Activated T-helper 1 cell treated with Interleukin-2 at 50 U/mL for 16 hours (primary cell): ENCODE results near the gene NCR3LG1.
"Not testable (repeated sequence)": the region's sequence is repeated elsewhere in the genome, so short reads cannot be mapped to it uniquely, and the experiment has no call there.

Source experiments
- DNase-seq: peaks from one replicate; pipeline ENCODE4 v3.0.0-alpha.2; 2020; ENCODE audit warnings: low read depth

NCR3LG1 gene

GRCh38 chr11:17412488-17413180 lies 61.0 kb downstream of the NCR3LG1 start:
- no peak for DNase-seq

DNA sequence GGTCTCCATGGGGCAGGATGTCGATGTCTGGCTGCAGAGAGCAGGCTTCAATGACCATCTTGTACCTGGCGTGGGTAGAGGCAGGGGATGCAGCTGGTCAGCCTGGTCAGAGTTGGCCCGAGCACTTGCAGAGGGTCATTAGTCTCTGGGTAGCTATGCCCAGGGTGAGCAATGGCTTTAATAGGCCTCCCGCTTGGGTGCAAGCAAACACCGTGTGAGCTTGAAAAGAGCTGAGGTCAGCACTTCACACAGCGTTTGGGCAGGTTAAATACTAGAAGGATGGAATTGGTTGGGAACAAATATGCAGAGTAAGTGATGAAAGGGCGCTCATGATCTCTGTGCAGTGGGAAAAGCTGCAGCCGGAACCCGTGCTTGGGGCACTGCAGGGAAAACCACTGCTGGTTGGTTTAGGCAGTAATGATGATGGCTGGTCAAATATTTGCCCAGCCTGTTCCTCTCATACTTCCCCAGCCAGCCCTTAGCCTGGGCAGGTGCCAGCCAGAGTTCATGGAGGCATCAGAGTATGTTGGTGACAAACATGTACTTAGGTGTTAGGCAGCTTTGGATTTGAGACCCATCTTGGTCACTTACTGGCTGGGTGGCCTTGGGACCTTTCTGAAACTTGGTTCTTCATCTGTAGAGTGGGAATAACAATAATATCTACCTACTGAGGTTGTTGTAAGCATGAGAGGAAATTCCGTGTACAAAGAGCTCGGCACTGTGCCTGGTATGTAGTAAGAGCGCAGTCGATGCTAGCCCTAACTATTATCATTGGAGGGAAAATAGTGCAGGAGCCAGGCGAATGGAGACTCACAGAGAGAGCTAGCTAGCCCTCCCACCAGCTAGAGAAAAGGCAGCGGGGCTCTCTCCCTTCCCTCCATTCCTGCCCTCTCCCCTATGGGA lies 62.1 kb downstream of the NCR3LG1 start:
- no peak for DNase-seq

DNA sequence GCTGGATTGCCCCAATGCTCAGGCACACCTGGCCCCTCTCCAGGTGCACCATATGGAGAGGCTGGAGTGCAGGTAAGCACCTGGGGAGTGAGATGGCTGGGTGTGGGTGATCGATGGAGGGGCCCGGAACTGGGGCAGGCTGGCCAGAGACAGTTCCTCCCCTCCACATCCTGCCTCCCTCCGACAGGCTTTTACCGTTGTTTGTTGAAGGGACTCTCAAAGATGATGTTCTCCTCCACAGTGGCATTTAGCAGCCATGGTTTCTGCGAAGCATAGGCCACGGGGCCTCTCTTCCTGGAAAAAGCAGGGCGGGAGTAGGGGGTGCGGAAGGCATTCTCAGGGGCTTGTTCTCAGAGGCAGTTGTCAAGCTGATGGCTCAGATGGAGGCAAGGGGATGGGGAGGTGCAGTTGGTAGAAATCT lies 62.7 kb downstream of the NCR3LG1 start:
- DNase-seq, result no peak

DNA sequence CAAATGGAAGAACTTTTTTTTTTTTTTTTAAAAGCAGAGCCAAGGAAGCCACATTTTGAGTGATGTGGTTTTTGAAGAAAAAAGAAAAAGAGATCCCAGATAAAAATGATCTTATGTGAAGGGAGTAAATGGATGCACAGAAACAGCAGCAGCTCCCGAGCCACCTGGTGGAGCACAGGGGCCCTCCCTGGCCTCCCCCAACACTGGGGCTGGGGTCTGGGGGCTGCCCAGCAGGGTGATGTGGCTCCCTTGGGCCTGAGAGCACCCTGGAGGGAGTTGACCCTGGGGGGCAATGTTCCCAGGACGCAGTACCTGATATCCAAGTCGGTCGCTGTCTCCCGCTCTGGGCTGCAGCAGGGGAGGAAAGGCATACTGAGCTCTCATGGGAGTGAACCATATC lies 63.4 kb downstream of the NCR3LG1 start:
- DNase-seq, result no peak

DNA sequence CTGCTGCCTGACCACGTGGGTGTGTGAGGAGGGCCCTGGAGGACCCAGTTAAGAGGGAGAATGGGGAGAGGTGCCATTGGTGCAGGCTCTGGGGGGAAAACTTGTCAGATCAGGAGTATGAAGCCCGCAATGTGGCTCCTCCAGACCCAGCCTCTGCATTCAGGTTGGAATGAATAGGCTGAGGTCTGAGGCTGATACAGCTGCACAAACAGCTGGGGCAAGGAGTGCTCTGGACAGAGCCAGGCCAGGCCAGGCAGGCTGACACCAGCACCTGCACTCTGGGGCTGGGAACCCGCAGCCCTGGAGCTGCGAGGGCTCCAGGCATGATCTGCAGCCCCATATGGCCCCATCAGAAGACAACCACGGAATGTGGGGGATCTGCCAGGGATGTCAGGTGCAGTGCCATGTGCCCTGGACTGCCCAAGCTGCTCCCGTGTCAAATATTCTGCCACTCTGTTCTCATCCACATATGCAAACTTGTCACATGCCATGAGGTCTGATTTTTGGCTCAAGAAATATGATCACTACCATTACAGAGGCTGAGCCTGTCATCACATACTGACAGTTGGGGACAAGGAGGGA lies 64.0 kb downstream of the NCR3LG1 start:
- DNase-seq, result no peak

DNA sequence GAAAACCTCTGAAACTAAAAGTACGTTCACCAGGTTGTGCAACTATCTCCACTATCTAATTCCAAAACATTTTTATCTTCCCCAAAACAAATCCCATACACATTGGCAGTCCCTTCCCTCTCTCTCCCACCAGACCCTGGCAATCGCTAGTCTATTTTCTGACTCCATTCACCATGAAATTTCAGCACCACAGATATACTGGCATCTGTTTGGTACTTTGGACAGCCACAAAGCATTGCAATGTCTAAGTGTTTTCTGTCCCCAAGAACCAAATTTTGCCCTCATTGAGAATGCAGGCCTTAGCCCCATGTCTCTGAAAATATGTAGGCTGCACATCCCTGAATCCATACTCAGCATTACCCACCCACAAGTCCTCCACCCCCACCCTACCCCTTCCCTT lies 64.9 kb downstream of the NCR3LG1 start:
- no peak for DNase-seq

GRCh38 chr11:17418444-17419081 lies 67.0 kb downstream of the NCR3LG1 start:
- DNase-seq, result no peak

DNA sequence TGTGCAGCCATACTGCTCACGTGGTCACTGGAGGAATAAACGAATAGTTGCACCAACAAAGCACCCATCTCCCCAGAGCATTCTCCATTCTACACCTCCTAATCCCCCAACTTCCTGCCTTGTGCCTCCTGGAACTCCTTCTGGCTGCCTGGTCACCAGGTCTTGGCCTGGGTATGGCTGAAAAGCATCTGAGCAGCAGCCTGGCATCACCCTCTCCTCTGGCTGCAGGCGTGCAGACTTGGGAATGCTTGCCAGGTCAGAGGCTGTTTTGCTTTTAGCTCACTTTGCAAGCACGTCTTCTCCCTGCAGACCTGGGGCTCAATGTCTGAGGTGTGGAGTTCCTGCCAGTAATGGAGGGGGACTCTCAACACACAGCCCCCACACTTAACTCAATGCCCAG lies 70.2 kb downstream of the NCR3LG1 start:
- no peak for DNase-seq

DNA sequence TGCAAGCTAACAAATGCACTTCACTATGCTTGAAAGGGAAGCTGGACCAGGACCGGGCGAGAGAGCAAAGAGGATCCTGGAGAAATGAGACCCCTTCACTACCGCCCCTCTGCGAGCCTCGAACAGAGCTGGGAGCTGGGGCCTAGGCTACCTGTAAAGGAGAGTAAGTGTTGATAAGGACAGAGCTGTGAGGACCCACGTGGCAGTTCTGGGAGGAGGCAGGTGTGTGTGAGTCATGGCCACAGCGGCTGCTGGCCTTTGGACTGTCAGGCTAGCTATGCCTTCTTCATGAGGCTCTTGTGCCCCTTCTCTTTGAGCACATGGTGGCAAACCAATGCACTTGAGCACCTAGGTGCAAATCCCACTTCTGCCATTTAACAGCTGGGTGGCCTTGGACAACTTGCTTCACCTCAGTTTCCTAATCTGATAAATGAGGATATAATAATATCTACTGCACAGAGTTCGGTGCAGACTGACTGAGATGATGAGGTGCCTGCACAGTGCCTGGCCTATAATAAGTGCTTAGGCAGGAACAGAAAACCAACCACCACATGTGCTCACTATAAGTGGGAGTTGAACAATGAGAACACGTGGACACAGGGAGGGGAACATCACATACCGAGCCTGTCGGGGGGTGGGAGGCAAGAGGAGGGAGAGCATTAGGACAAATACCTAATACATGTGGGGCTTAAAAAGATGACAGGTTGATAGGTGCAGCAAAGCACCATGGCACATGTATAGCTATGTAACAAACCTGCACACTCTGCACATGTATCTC lies 72.1 kb downstream of the NCR3LG1 start:
- no peak for DNase-seq

GRCh38 chr11:17426233-17426632 lies 74.6 kb downstream of the NCR3LG1 start:
- DNase-seq, result not testable (repeated sequence)
